Keratinocyte (primary cell): ENCODE data around the gene ATP6V1G3. TPM values are rescaled to one million over a fixed set of nuclear protein-coding genes. Genes with fewer than 3 reads are reported as not detected.

Source experiments
- DNase-seq: peaks from one replicate; pipeline ENCODE4 v3.0.0-alpha.2; 2011; ENCODE audit warnings: low read depth, missing footprints, low spot score
- FAIRE-seq: peaks from 2 replicates; lab custom pipeline; 2011; peaks lifted over from hg19 to GRCh38; lab: Jason Lieb, UNC
- H2AFZ ChIP-seq: 2 replicates; pipeline ENCODE4 v1.6.0; 2012; ENCODE audit warnings: low read length, control low read depth, inconsistent platforms; ENCODE audit not compliant: control insufficient read depth
- H3K27ac ChIP-seq: 2 replicates; pipeline ENCODE4 v1.5.1; 2011; ENCODE audit warnings: low read length; ENCODE audit not compliant: control insufficient read depth, insufficient read depth
- H3K27me3 ChIP-seq: 3 replicates; pipeline ENCODE4 v1.6.0; 2011; ENCODE audit warnings: low read length; ENCODE audit not compliant: control insufficient read depth, insufficient read depth; ENCODE audit errors: extremely low read depth
- H3K36me3 ChIP-seq, 2 experiments: 2 replicates in 1 of 2; 3 replicates in 1 of 2; pipeline ENCODE4 v1.5.1; 2011; ENCODE audit warnings: low read length in 2 of 2, mild to moderate bottlenecking in 1 of 2; ENCODE audit not compliant: control insufficient read depth in 2 of 2, insufficient read depth in 2 of 2; ENCODE audit errors: extremely low read depth in 1 of 2
- H3K4me1 ChIP-seq: 3 replicates; pipeline ENCODE4 v1.5.1; 2011; ENCODE audit warnings: low read length; ENCODE audit not compliant: control insufficient read depth, insufficient read depth; ENCODE audit errors: extremely low read depth
- H3K4me2 ChIP-seq: 3 replicates; pipeline ENCODE4 v1.6.0; 2011; ENCODE audit warnings: low read depth, low read length; ENCODE audit not compliant: control insufficient read depth, insufficient read depth; ENCODE audit errors: extremely low read depth
- H3K4me3 ChIP-seq, 3 experiments: fragments of 200-600 bp in 1 of 3; sonication (generic) in 1 of 3; 2 replicates in 2 of 3; 3 replicates in 1 of 3; pipeline ENCODE4 v1.5.1; 2011 to 2016; ENCODE audit warnings: low read length in 3 of 3, mild to moderate bottlenecking in 3 of 3, control low read depth in 2 of 3, inconsistent platforms in 1 of 3, low read depth in 1 of 3, mixed read lengths in 1 of 3, mixed run types in 1 of 3, moderate library complexity in 1 of 3; ENCODE audit not compliant: control insufficient read depth in 2 of 3, insufficient read depth in 2 of 3; ENCODE audit errors: extremely low read depth in 1 of 3
- H3K79me2 ChIP-seq: 2 replicates; pipeline ENCODE4 v1.6.0; 2012; ENCODE audit warnings: low read length; ENCODE audit not compliant: control insufficient read depth, insufficient read depth
- H3K9ac ChIP-seq: 3 replicates; pipeline ENCODE4 v1.6.0; 2011; ENCODE audit warnings: low read length; ENCODE audit not compliant: control insufficient read depth, insufficient read depth; ENCODE audit errors: extremely low read depth
- H3K9me1 ChIP-seq: 3 replicates; pipeline ENCODE4 v1.6.0; 2011; ENCODE audit warnings: low read length; ENCODE audit not compliant: control insufficient read depth, insufficient read depth; ENCODE audit errors: extremely low read depth
- H3K9me3 ChIP-seq: 2 replicates; pipeline ENCODE4 v1.5.1; 2012; ENCODE audit warnings: low read depth, low read length; ENCODE audit not compliant: control insufficient read depth
- H4K20me1 ChIP-seq: 3 replicates; pipeline ENCODE4 v1.6.0; 2011; ENCODE audit warnings: low read length; ENCODE audit not compliant: control insufficient read depth, insufficient read depth; ENCODE audit errors: extremely low read depth
- CTCF ChIP-seq, 3 experiments: IDR thresholded peaks in 1 of 3; conservative IDR thresholded peaks in 1 of 3; optimal IDR thresholded peaks in 1 of 3; 2 replicates in 2 of 3; 3 replicates in 1 of 3; pipeline versions ENCODE3 to v1.5.1; 2011; ENCODE audit warnings: low read length in 3 of 3, mild to moderate bottlenecking in 3 of 3, moderate library complexity in 2 of 3, control low read depth in 1 of 3, inconsistent platforms in 1 of 3; ENCODE audit not compliant: insufficient read depth in 2 of 3; ENCODE audit errors: extremely low read depth in 1 of 3
- EZH2 ChIP-seq: IDR thresholded peaks from one replicate; pipeline ENCODE4 v1.6.1; 2012; ENCODE audit warnings: inconsistent platforms, mild to moderate bottlenecking, low read length, moderate library complexity
- dilution Hi-C: fragments of 300-500 bp; cut with MboI; formaldehyde crosslinking; loops from one replicate; pipeline ENCODE4 v1.7.0; 2020; ENCODE audit warnings: low sequenced_read_pairs; ENCODE audit not compliant: extremely low pct_ligation_motif_present
- polyA plus RNA-seq, 5 experiments: library from polyadenylated mRNA; depleted of rRNA in 3 of 5; stranded (reverse) in 3 of 5; stranded (forward) in 1 of 5; unstranded in 1 of 5; fragments of >200 nt; gene quantifications; 1 replicate in 1 of 5; 2 replicates in 3 of 5; 3 replicates in 1 of 5; pipeline versions ENCODE4 v1.2.1 to v1.2.3, GENCODE V29; 2011 to 2012; ENCODE audit warnings: missing spikeins in 2 of 5, low read depth in 1 of 5, low replicate concordance in 1 of 5

ATP6V1G3 gene
- polyA plus RNA-seq, 1 donor (not counting 4 experiments of a cell fraction or from before 2014, with no cell fraction given), result not detected

- H3K9me3 ChIP-seq, result no peaks in the 10 kb centered on the region
- no peak overlapping the region for H3K4me2 ChIP-seq
- H3K27ac ChIP-seq, result no peak overlapping the region
- H2AFZ ChIP-seq, result no peak overlapping the region
- TF ChIP-seq EZH2, result no peak
- TF ChIP-seq CTCF (optimal IDR thresholded peaks at IDR 0.05 in 1 of 3, IDR thresholded peaks at IDR 0.05 in 1 of 3, conservative IDR thresholded peaks at IDR 0.05 in 1 of 3; ENCODE audit: extremely low read depth in 1 of 3, insufficient read depth in 2 of 3, low read length in 3 of 3), result no peak
- H3K9me1 ChIP-seq, result no peaks in the 10 kb centered on the region
- no peaks in the 10 kb centered on the region for H4K20me1 ChIP-seq
- H3K4me1 ChIP-seq, result peaks cover under 1% of the 10 kb centered on the region
- no peak for FAIRE-seq
- no peak for DNase-seq
- no peak overlapping the region for H3K9ac ChIP-seq
- no peaks in the 10 kb centered on the region for H3K79me2 ChIP-seq
- no peak overlapping the region for H3K4me3 ChIP-seq
- dilution Hi-C loops, result no loop called here
- H3K36me3 ChIP-seq, result no peaks in the 10 kb centered on the region
- H3K27me3 ChIP-seq, result no peaks in the 10 kb centered on the region
Observed at GRCh38 chr1:198558402-198558801, 17.9 kb upstream of the ATP6V1G3 start.

- no peak overlapping the region for H2AFZ ChIP-seq
- H3K4me2 ChIP-seq, result no peak overlapping the region
Observed at GRCh38 chr1:198556971-198557370, 16.5 kb upstream of the ATP6V1G3 start.

More at GRCh38 chr1:198556971-198557370, 16.5 kb upstream of the ATP6V1G3 start:
- Histone ChIP-seq H3K4me3 (no peak overlapping the region), H3K27ac (no peak overlapping the region), H3K9me1 (no peaks in the 10 kb centered on the region), H3K79me2 (no peaks in the 10 kb centered on the region), H3K4me1 (no peaks in the 10 kb centered on the region), H3K27me3 (no peaks in the 10 kb centered on the region), H3K9ac (no peak overlapping the region), H4K20me1 (no peaks in the 10 kb centered on the region), H3K9me3 (no peaks in the 10 kb centered on the region), H3K36me3 (no peaks in the 10 kb centered on the region)
- DNase-seq, result no peak
- TF ChIP-seq EZH2, result no peak
- TF ChIP-seq CTCF (optimal IDR thresholded peaks at IDR 0.05 in 1 of 3, IDR thresholded peaks at IDR 0.05 in 1 of 3, conservative IDR thresholded peaks at IDR 0.05 in 1 of 3; ENCODE audit: extremely low read depth in 1 of 3, insufficient read depth in 2 of 3, low read length in 3 of 3), result no peak
- dilution Hi-C loops, result no loop called here
- no peak for FAIRE-seq
